Ishikawa (cell line): ENCODE results near the gene EYA4.

Source experiments
- CEBPB ChIP-seq: IDR thresholded peaks from 2 replicates; pipeline ENCODE4 v1.6.1; 2012
- CREB1 ChIP-seq: IDR thresholded peaks from 2 replicates; pipeline ENCODE4 v1.6.1; 2012; ENCODE audit warnings: low read depth
- EGR1 ChIP-seq: IDR thresholded peaks from 2 replicates; pipeline ENCODE4 v1.6.1; 2012
- EP300 ChIP-seq: IDR thresholded peaks from 2 replicates; pipeline ENCODE4 v1.6.1; 2012; ENCODE audit warnings: borderline replicate concordance
- FOXM1 ChIP-seq: IDR thresholded peaks from 2 replicates; pipeline ENCODE4 v1.6.1; 2012; ENCODE audit warnings: low read depth, borderline replicate concordance
- NFIC ChIP-seq: IDR thresholded peaks from 2 replicates; pipeline ENCODE4 v1.6.1; 2012
- RAD21 ChIP-seq: IDR thresholded peaks from 2 replicates; pipeline ENCODE4 v1.6.1; 2012; ENCODE audit warnings: low read depth
- TAF1 ChIP-seq: IDR thresholded peaks from 2 replicates; pipeline ENCODE4 v1.6.1; 2012; ENCODE audit warnings: low read depth, mild to moderate bottlenecking
- TCF12 ChIP-seq: IDR thresholded peaks from 2 replicates; pipeline ENCODE4 v1.6.1; 2012; ENCODE audit warnings: low read depth
- TEAD4 ChIP-seq: IDR thresholded peaks from 2 replicates; pipeline ENCODE4 v1.6.1; 2012
- USF1 ChIP-seq: IDR thresholded peaks from 2 replicates; pipeline ENCODE4 v1.6.1; 2012
- YY1 ChIP-seq: IDR thresholded peaks from 2 replicates; pipeline ENCODE4 v1.6.1; 2012; ENCODE audit warnings: low read depth
- ZBTB7A ChIP-seq: IDR thresholded peaks from 2 replicates; pipeline ENCODE4 v1.6.1; 2012; ENCODE audit warnings: low read depth
- TF ChIP-seq, protein P1 (sequence below): IDR thresholded peaks from 2 replicates; pipeline ENCODE4 v1.6.1; 2012
- TF ChIP-seq, protein P2 (sequence below): IDR thresholded peaks from 2 replicates; pipeline ENCODE4 v1.6.1; 2012; ENCODE audit warnings: low read depth, mild to moderate bottlenecking

EYA4 gene

DNA sequence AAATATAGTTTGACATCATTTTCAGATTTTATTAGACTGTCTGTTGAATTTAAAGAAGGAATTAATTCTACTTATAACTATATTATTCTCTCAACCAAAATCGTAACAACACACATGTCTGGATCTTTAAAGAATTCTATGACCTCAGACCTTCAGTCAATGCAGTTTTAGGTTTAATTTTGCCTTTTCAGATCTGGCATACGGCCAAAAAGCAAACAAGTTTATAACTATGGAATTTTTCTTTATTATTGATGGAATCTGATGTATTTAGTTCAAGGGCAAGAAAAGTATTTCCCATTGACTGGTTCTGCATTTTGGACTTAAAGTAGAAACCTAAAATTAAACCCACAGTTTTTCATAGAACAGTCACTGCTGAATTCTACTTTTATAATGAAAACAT, 233.4 kb downstream of the EYA4 start:
- TF ChIP-seq CREB1 (no peak), TEAD4 (no peak), TAF1 (no peak), EGR1 (no peak), ZBTB7A (no peak), USF1 (no peak), EP300 (no peak), FOXM1 (no peak), YY1 (no peak), RAD21 (no peak), NFIC (no peak), TCF12 (no peak), CEBPB (no peak)
- TF ChIP-seq, protein P1, sequence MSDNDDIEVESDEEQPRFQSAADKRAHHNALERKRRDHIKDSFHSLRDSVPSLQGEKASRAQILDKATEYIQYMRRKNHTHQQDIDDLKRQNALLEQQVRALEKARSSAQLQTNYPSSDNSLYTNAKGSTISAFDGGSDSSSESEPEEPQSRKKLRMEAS: no peak
- TF ChIP-seq, protein P2, sequence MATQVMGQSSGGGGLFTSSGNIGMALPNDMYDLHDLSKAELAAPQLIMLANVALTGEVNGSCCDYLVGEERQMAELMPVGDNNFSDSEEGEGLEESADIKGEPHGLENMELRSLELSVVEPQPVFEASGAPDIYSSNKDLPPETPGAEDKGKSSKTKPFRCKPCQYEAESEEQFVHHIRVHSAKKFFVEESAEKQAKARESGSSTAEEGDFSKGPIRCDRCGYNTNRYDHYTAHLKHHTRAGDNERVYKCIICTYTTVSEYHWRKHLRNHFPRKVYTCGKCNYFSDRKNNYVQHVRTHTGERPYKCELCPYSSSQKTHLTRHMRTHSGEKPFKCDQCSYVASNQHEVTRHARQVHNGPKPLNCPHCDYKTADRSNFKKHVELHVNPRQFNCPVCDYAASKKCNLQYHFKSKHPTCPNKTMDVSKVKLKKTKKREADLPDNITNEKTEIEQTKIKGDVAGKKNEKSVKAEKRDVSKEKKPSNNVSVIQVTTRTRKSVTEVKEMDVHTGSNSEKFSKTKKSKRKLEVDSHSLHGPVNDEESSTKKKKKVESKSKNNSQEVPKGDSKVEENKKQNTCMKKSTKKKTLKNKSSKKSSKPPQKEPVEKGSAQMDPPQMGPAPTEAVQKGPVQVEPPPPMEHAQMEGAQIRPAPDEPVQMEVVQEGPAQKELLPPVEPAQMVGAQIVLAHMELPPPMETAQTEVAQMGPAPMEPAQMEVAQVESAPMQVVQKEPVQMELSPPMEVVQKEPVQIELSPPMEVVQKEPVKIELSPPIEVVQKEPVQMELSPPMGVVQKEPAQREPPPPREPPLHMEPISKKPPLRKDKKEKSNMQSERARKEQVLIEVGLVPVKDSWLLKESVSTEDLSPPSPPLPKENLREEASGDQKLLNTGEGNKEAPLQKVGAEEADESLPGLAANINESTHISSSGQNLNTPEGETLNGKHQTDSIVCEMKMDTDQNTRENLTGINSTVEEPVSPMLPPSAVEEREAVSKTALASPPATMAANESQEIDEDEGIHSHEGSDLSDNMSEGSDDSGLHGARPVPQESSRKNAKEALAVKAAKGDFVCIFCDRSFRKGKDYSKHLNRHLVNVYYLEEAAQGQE: no peak

DNA sequence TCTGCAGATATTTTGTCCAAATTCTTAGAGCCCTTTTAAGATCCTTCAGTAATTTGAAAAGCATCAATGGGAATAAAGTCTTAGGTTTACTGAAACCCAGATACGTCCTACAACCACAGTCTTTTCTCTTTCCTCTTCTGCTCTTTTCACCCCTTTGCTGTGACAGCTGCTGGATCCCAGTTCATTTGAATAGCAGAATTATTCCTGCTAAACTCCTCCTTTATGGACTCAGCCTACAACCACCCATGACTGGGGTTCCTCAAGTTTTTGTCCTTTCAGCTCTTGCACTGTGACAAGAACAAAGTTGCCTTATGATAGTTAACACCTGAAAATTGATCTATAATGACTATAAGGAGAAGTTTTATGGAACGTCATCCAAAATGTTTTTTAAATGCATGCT, 237.5 kb downstream of the EYA4 start:
- TF ChIP-seq CEBPB: no peak
- no peak for TF ChIP-seq TAF1
- no peak for TF ChIP-seq USF1
- no peak for TF ChIP-seq FOXM1
- no peak for TF ChIP-seq ZBTB7A
- no peak for TF ChIP-seq EP300
- no peak for TF ChIP-seq TCF12
- no peak for TF ChIP-seq YY1

DNA sequence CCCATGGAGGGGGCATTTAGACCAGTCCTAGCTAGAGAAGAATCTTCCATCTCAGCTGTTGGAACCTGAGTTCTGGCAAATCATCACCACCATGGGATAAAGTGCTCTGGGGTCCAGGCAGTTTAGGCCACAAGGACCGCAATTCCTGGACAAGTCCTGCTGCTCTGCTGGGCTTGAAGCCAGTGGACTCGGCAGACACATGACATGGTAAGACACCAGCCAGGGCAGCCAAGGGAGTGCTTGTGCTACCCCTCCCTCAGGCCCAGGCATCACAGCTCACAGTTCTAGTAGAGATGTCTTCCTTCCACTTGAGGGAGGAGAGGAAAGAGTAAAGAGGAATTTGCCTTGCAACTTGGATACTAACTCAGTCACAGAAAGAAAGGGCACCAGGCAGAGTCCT, 246.0 kb downstream of the EYA4 start:
- TF ChIP-seq TEAD4 (no peak), FOXM1 (no peak), EP300 (no peak), EGR1 (no peak), ZBTB7A (no peak), CREB1 (no peak), RAD21 (no peak), CEBPB (no peak), TCF12 (no peak), USF1 (no peak)
- TF ChIP-seq, protein P1: no peak
- TF ChIP-seq, protein P2: no peak

DNA sequence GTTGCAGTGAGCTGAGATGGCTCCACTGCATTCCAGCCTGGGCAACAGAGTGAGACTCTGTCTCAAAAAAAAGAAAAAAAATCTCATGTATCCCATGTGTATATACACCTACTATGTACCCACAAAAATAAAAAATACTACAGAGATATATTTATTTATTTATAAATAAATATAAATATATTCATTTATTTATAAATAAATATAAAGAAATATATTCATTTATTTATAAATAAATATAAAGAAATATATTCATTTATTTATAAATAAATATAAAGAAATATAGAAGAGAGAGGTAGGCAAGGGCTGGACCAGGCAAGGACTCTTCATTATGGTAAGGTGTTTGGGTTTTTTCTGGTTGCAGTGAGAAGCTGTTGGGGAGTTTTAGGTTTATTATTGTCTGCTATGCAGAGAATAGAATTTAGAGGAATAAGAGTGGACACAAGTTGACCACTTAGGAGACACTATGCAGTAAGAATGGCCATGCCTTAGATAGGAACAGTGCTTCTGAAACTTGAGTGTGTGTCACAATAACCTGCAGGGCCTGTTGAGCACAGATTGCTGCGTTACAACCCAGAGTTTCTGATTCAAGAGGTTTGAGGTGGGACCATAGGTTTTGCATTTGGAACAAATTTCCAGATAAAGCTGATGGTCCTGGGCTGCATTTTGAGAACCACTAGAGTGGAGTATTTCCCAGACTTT, 254.2 kb downstream of the EYA4 start:
- no peak for TF ChIP-seq ZBTB7A
- TF ChIP-seq CEBPB: no peak
- TF ChIP-seq TEAD4: no peak
- no peak for TF ChIP-seq TAF1
- TF ChIP-seq, protein P2: no peak
- no peak for TF ChIP-seq EGR1
- TF ChIP-seq NFIC: no peak
- no peak for TF ChIP-seq FOXM1
- no peak for TF ChIP-seq YY1
- no peak for TF ChIP-seq CREB1
- no peak for TF ChIP-seq USF1
- no peak for TF ChIP-seq TCF12
- no peak for TF ChIP-seq EP300
- TF ChIP-seq RAD21: no peak
- TF ChIP-seq, protein P1: no peak
